ENCODE data around the gene IFIT3. TPM values are rescaled to one million over a fixed set of nuclear protein-coding genes. Genes with fewer than 3 reads are reported as not detected.

The IFIT3 gene
- total and polyA plus RNA-seq, 9 of the 15 experiments (the other 6 are each of a cell fraction or from before 2014, with no cell fraction given): 0.23 to 2.2 (median 0.77) TPM

DNA sequence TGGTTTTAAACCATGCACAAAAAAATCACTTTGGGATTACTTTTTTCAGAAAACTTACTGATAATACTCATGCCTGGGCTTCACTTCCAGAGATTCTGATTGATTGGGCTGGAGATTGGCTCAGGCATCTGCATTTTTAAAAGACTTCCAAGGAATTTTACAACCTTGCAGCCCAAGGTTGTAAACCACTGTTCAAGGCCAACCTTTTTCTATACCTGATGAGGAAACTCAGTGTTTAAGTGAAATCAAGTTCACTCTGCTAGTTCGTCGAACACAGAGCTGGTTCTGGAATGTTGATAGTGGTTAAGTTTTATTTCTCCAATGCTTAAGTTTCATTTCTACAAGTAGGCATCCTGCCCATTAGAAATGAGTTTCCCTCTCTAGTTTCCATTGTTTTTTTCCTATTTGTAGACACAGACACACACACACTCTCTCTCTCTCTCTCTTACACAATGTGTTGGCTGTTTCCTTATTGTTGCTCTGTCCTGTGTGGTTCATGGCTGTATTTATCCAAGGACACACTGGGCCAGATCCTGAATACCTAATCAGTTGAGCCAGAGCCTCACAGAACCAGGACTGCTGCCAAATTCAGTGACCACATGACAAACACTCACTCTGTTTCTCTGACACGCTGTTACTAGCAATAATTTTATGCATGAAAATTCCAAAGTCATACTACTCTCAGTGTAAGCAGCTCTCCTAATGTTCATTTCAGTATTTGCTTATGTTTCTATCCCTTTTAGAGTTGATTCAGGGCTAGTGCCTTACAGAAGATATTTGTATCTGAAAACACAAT is 46.3 kb downstream of the IFIT3 start (continued):
- no peak for TF ChIP-seq IFI16 (CRISPR knock-in tag; IDR thresholded peaks at IDR 0.05)
- TF ChIP-seq CREB1 (IDR thresholded peaks at IDR 0.05): no peak
- TF ChIP-seq CREB1 (CRISPR knock-in tag; IDR thresholded peaks at IDR 0.05): no peak
- TF ChIP-seq ZNF436 (CRISPR knock-in tag; IDR thresholded peaks at IDR 0.05): no peak
- TF ChIP-seq RBM17 (IDR thresholded peaks at IDR 0.05; ENCODE audit: borderline replicate concordance, low read depth, low read length): no peak
- no peak for TF ChIP-seq ZNF324 (CRISPR knock-in tag; IDR thresholded peaks at IDR 0.05)
- peak; percentile 34; the same call in 1 of the 2 replicates for TF ChIP-seq EHMT2 (IDR thresholded peaks at IDR 0.05)
- 0 out of 2 replicates have a peak, but pooled peaks have one; percentile 48 for TF ChIP-seq KAT7 (CRISPR knock-in tag; IDR thresholded peaks at IDR 0.05; ENCODE audit: borderline replicate concordance)
- TF ChIP-seq ZNF197 (CRISPR knock-in tag; IDR thresholded peaks at IDR 0.05; ENCODE audit: low read depth): no peak
- 0 out of 4 replicates have a peak, but pooled peaks of 1 of the 2 experiments have one; percentile 19 for TF ChIP-seq TBL1XR1 (IDR thresholded peaks at IDR 0.05; ENCODE audit: low read length in 2 of 2)
- no peak for TF ChIP-seq POLR2H (tag; IDR thresholded peaks at IDR 0.05; ENCODE audit: low read depth)
- peak; percentile 58 for TF ChIP-seq TAL1 (IDR thresholded peaks at IDR 0.05)
- no peak for TF ChIP-seq ELF2 (CRISPR knock-in tag; IDR thresholded peaks at IDR 0.05)
- TF ChIP-seq, protein P1, sequence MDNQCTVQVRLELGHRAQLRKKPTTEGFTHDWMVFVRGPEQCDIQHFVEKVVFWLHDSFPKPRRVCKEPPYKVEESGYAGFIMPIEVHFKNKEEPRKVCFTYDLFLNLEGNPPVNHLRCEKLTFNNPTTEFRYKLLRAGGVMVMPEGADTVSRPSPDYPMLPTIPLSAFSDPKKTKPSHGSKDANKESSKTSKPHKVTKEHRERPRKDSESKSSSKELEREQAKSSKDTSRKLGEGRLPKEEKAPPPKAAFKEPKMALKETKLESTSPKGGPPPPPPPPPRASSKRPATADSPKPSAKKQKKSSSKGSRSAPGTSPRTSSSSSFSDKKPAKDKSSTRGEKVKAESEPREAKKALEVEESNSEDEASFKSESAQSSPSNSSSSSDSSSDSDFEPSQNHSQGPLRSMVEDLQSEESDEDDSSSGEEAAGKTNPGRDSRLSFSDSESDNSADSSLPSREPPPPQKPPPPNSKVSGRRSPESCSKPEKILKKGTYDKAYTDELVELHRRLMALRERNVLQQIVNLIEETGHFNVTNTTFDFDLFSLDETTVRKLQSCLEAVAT (IDR thresholded peaks at IDR 0.05): 0 out of 4 replicates have a peak, but pooled peaks of 1 of the 2 experiments have one; percentile 32
- no peak for TF ChIP-seq POLR2AphosphoS5 (IDR thresholded peaks at IDR 0.05; ENCODE audit: control insufficient read depth, insufficient read depth, low read depth, low read length)
- no peak for TF ChIP-seq ZNF274 (IDR thresholded peaks at IDR 0.05; ENCODE audit: borderline replicate concordance, low read depth, low read length)
- TF ChIP-seq ZNF75A (CRISPR knock-in tag; IDR thresholded peaks at IDR 0.05): no peak
- TF ChIP-seq ZNF217 (CRISPR knock-in tag; IDR thresholded peaks at IDR 0.05): no peak
- TF ChIP-seq, protein P2, sequence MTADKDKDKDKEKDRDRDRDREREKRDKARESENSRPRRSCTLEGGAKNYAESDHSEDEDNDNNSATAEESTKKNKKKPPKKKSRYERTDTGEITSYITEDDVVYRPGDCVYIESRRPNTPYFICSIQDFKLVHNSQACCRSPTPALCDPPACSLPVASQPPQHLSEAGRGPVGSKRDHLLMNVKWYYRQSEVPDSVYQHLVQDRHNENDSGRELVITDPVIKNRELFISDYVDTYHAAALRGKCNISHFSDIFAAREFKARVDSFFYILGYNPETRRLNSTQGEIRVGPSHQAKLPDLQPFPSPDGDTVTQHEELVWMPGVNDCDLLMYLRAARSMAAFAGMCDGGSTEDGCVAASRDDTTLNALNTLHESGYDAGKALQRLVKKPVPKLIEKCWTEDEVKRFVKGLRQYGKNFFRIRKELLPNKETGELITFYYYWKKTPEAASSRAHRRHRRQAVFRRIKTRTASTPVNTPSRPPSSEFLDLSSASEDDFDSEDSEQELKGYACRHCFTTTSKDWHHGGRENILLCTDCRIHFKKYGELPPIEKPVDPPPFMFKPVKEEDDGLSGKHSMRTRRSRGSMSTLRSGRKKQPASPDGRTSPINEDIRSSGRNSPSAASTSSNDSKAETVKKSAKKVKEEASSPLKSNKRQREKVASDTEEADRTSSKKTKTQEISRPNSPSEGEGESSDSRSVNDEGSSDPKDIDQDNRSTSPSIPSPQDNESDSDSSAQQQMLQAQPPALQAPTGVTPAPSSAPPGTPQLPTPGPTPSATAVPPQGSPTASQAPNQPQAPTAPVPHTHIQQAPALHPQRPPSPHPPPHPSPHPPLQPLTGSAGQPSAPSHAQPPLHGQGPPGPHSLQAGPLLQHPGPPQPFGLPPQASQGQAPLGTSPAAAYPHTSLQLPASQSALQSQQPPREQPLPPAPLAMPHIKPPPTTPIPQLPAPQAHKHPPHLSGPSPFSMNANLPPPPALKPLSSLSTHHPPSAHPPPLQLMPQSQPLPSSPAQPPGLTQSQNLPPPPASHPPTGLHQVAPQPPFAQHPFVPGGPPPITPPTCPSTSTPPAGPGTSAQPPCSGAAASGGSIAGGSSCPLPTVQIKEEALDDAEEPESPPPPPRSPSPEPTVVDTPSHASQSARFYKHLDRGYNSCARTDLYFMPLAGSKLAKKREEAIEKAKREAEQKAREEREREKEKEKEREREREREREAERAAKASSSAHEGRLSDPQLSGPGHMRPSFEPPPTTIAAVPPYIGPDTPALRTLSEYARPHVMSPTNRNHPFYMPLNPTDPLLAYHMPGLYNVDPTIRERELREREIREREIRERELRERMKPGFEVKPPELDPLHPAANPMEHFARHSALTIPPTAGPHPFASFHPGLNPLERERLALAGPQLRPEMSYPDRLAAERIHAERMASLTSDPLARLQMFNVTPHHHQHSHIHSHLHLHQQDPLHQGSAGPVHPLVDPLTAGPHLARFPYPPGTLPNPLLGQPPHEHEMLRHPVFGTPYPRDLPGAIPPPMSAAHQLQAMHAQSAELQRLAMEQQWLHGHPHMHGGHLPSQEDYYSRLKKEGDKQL (CRISPR knock-in tag; IDR thresholded peaks at IDR 0.05; ENCODE audit: borderline replicate concordance): no peak
- TF ChIP-seq GABPB1 (CRISPR knock-in tag; IDR thresholded peaks at IDR 0.05): no peak
- peak in 1 of 2 experiments; percentile 52; a peak in 2 of 4 replicates for TF ChIP-seq FOXA3 (CRISPR knock-in tag; conservative IDR thresholded peaks at IDR 0.05 in 1 of 2, IDR thresholded peaks at IDR 0.05 in 1 of 2)
- TF ChIP-seq TEAD4 (IDR thresholded peaks at IDR 0.05; ENCODE audit: low read length): peak; percentile 43; the same call in 1 of the 2 replicates
- TF ChIP-seq TEAD4 (CRISPR knock-in tag; IDR thresholded peaks at IDR 0.05; ENCODE audit: borderline replicate concordance): no peak

Data from K562 (cell line).